Fibroblast of mammary gland (primary cell): ENCODE data around the gene C11orf65.
"Not testable (repeated sequence)": the region's sequence is repeated elsewhere in the genome, so short reads cannot be mapped to it uniquely, and the experiment has no call there.

Experiments used
- DNase-seq: peaks from one replicate; pipeline ENCODE4 v3.0.0-alpha.2; 2010; ENCODE audit warnings: low read depth
- H3K4me3 ChIP-seq: 2 replicates; pipeline ENCODE4 v1.5.1; 2011; ENCODE audit warnings: low read depth, mild to moderate bottlenecking, low read length, moderate library complexity; ENCODE audit not compliant: control insufficient read depth
- CTCF ChIP-seq: conservative IDR thresholded peaks from 2 replicates; pipeline ENCODE4 v1.5.1; 2011; ENCODE audit warnings: low read depth, low read length, inconsistent platforms; ENCODE audit not compliant: control insufficient read depth, insufficient read depth

The C11orf65 gene

GRCh38 chr11:108402241-108402640 is 65.1 kb downstream of the C11orf65 start:
- no peak for TF ChIP-seq CTCF
- H3K4me3 ChIP-seq, result no peak overlapping the region
- DNase-seq, result no peak

GRCh38 chr11:108398439-108398838 is 68.9 kb downstream of the C11orf65 start:
- H3K4me3 ChIP-seq, result no peak overlapping the region
- DNase-seq, result no peak
- no peak for TF ChIP-seq CTCF

GRCh38 chr11:108396672-108397071 is 70.7 kb downstream of the C11orf65 start:
- DNase-seq, H3K4me3 ChIP-seq: not testable (repeated sequence)

- no peak overlapping the region for H3K4me3 ChIP-seq
- no peak for DNase-seq
- TF ChIP-seq CTCF, result no peak
Observed at GRCh38 chr11:108394744-108395284, 72.5 kb downstream of the C11orf65 start.

GRCh38 chr11:108393046-108393445 is 74.3 kb downstream of the C11orf65 start:
- TF ChIP-seq CTCF, result no peak
- no peak for DNase-seq

GRCh38 chr11:108392353-108392752 is 75.0 kb downstream of the C11orf65 start:
- no peak overlapping the region for H3K4me3 ChIP-seq
- DNase-seq, result no peak
- no peak for TF ChIP-seq CTCF

More at GRCh38 chr11:108393046-108393445, 74.3 kb downstream of the C11orf65 start:
- no peak overlapping the region for H3K4me3 ChIP-seq

GRCh38 chr11:108388576-108388975 is 78.8 kb downstream of the C11orf65 start:
- no peak overlapping the region for H3K4me3 ChIP-seq
- DNase-seq, result no peak
- TF ChIP-seq CTCF, result no peak

GRCh38 chr11:108373505-108373904 is 93.8 kb downstream of the C11orf65 start:
- H3K4me3 ChIP-seq, DNase-seq: not testable (repeated sequence)
